Measurements from ENCODE around the gene ZNF714. TPM values are rescaled to one million over a fixed set of nuclear protein-coding genes. Genes with fewer than 3 reads are reported as not detected.
A peak's percentile ranks its signal among the peaks of the same experiment; 100 is the strongest.

Gene ZNF714
- total and polyA plus RNA-seq, 9 of the 15 experiments (the other 6 are each of a cell fraction or from before 2014, with no cell fraction given) = 16.2 to 40.8 (median 28.9) TPM

- TF ChIP-seq TSHZ1 (CRISPR knock-in tag; IDR thresholded peaks at IDR 0.05) (no peak), OTX1 (CRISPR knock-in tag; IDR thresholded peaks at IDR 0.05) (0 out of 2 replicates have a peak, but pooled peaks have one; percentile 28), ZNF696 (CRISPR knock-in tag; conservative IDR thresholded peaks at IDR 0.05) (no peak), MED1 (CRISPR knock-in tag; IDR thresholded peaks at IDR 0.05; ENCODE audit: borderline replicate concordance) (no peak), HBP1 (CRISPR knock-in tag; IDR thresholded peaks at IDR 0.05) (no peak), HES1 (IDR thresholded peaks at IDR 0.05; ENCODE audit: low read depth) (no peak), CC2D1A (IDR thresholded peaks at IDR 0.05) (no peak), ZNF263 (CRISPR knock-in tag; IDR thresholded peaks at IDR 0.05; ENCODE audit: borderline replicate concordance) (no peak), HDAC1 (IDR thresholded peaks at IDR 0.05) (peak in 1 of 2 experiments; percentile 60; a peak in 1 of 4 replicates), KLF13 (tag; IDR thresholded peaks at IDR 0.05; ENCODE audit: borderline replicate concordance, low read depth) (no peak), SNRNP70 (optimal IDR thresholded peaks at IDR 0.05; ENCODE audit: low read depth, low read length) (no peak), CHD2 (IDR thresholded peaks at IDR 0.05; ENCODE audit: low read depth, low read length) (peak; percentile 63; the same call in 1 of the 2 replicates), SNIP1 (IDR thresholded peaks at IDR 0.05; ENCODE audit: low read depth) (no peak), SIRT6 (IDR thresholded peaks at IDR 0.05; ENCODE audit: low read depth, low read length) (no peak)
- TF ChIP-seq, protein P1, sequence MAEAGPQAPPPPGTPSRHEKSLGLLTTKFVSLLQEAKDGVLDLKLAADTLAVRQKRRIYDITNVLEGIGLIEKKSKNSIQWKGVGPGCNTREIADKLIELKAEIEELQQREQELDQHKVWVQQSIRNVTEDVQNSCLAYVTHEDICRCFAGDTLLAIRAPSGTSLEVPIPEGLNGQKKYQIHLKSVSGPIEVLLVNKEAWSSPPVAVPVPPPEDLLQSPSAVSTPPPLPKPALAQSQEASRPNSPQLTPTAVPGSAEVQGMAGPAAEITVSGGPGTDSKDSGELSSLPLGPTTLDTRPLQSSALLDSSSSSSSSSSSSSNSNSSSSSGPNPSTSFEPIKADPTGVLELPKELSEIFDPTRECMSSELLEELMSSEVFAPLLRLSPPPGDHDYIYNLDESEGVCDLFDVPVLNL (CRISPR knock-in tag; IDR thresholded peaks at IDR 0.05; ENCODE audit: low read depth) = no peak
- TF ChIP-seq, protein P2, sequence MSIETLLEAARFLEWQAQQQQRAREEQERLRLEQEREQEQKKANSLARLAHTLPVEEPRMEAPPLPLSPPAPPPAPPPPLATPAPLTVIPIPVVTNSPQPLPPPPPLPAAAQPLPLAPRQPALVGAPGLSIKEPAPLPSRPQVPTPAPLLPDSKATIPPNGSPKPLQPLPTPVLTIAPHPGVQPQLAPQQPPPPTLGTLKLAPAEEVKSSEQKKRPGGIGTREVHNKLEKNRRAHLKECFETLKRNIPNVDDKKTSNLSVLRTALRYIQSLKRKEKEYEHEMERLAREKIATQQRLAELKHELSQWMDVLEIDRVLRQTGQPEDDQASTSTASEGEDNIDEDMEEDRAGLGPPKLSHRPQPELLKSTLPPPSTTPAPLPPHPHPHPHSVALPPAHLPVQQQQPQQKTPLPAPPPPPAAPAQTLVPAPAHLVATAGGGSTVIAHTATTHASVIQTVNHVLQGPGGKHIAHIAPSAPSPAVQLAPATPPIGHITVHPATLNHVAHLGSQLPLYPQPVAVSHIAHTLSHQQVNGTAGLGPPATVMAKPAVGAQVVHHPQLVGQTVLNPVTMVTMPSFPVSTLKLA (conservative IDR thresholded peaks at IDR 0.05) = peak in 1 of 2 experiments; percentile 57; a peak in 2 of 4 replicates
- TF ChIP-seq, protein P3, sequence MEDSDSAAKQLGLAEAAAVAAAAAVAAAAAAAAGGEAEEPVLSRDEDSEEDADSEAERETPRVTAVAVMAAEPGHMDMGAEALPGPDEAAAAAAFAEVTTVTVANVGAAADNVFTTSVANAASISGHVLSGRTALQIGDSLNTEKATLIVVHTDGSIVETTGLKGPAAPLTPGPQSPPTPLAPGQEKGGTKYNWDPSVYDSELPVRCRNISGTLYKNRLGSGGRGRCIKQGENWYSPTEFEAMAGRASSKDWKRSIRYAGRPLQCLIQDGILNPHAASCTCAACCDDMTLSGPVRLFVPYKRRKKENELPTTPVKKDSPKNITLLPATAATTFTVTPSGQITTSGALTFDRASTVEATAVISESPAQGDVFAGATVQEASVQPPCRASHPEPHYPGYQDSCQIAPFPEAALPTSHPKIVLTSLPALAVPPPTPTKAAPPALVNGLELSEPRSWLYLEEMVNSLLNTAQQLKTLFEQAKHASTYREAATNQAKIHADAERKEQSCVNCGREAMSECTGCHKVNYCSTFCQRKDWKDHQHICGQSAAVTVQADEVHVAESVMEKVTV (CRISPR knock-in tag; IDR thresholded peaks at IDR 0.05) = no peak
These were observed 59.9 kb downstream of the ZNF714 start, which contains the start of gene ZNF431 (continued) for GRCh38 chr19:21141787-21142464.

Measured in K562 (cell line).